HG02610 (cell line): Measurements from ENCODE around the gene C1orf232.

Experiments used
- ATAC-seq: cut with Tn5 transposase; IDR thresholded peaks from one replicate; pipeline ENCODE4 v1.9.1; 2021; ENCODE audit warnings: mild to moderate bottlenecking, moderate library complexity; ENCODE audit not compliant: unreplicated experiment

Gene C1orf232

GRCh38 chr1:26168410-26169197, at the start of gene C1orf232:
Gene C1orf232 (minus strand): TSS chr1:26168963. CDS start chr1:26168499, 464 bp downstream.
- no peak for ATAC-seq

GRCh38 chr1:26215246-26215645, 46.5 kb upstream of the C1orf232 start:
- no peak for ATAC-seq

- ATAC-seq, result no peak
Measured at GRCh38 chr1:26213335-26213905, 44.7 kb upstream of the C1orf232 start.

- no peak for ATAC-seq
Measured at GRCh38 chr1:26212726-26213125, 44.0 kb upstream of the C1orf232 start.

GRCh38 chr1:26210147-26210870, 41.5 kb upstream of the C1orf232 start:
- ATAC-seq, result no peak

DNA sequence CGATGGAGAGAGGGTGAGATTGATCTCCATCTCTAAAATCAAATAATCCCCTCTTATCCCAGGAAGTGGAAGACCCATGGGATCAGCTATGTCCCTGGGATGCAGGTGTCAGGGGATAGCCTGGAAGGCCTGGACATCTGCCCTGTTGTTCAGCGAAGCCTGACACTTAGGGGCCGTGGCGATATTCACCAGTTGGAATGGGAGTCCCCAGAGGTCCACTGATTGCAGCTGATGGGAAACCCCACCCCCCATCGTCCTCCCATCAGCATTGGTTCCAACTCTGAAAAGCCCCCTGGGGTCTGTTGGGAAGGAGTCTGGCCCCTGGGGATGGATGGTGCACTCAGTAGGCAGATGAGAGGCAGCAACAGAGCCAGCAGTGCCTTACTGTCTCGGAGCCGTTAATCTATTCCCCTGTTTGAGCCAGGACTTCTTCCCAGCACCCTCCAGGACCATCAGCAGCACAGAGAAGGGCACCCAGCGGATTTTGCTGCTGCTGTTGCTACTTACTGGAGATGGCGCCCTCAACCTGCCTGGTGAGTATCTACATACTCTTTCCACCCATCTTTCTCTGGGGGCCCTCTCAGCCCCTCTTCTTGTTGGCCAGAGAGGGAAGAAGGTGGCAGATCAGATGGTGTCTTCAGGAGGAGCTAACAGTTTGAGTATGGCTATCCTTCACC, 35.0 kb upstream of the C1orf232 start:
- no peak for ATAC-seq

- ATAC-seq, result no peak
Measured at GRCh38 chr1:26200413-26200812, 31.6 kb upstream of the C1orf232 start.

- ATAC-seq, result no peak
Measured at GRCh38 chr1:26197813-26198212, 29.1 kb upstream of the C1orf232 start.

DNA sequence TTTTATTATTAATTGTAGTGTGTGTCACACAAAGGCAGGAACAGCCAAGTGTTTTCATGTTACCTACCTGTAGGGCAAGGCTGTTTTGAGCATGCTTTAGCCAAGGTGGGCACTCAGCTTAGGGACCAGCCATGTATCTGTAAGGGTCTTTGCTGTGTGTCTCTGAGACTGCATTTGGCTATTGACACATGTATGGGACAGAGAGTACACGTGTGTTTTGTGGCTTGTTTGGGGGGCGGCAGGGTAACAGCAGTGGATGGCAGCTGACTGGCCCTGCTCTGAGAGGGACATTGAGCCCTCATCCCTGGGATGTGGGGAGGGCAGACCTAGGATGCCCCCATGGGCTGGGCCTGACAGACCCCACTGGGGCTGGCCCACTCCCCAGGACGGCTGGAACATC, 28.5 kb upstream of the C1orf232 start:
- ATAC-seq, result no peak

DNA sequence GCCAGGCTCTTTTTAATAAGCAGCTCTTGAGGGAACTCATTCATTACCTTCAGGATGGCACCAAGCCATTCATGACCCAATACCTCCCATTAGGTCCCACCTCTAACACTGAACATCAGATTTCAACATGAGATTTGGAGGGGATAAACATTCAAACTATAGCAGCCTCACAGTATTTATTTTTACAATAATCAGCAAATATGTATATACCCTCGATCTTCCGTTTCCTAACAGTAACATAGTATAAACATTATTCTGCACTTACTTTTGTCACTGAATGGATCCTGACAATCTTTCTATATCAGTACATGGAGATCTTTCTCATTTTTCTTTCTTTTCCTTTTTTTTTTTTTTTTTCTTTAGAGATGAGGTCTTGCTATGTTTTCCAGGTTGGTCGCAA, 27.0 kb upstream of the C1orf232 start:
- no peak for ATAC-seq

- no peak for ATAC-seq
Measured at GRCh38 chr1:26191739-26192138, 23.0 kb upstream of the C1orf232 start.

DNA sequence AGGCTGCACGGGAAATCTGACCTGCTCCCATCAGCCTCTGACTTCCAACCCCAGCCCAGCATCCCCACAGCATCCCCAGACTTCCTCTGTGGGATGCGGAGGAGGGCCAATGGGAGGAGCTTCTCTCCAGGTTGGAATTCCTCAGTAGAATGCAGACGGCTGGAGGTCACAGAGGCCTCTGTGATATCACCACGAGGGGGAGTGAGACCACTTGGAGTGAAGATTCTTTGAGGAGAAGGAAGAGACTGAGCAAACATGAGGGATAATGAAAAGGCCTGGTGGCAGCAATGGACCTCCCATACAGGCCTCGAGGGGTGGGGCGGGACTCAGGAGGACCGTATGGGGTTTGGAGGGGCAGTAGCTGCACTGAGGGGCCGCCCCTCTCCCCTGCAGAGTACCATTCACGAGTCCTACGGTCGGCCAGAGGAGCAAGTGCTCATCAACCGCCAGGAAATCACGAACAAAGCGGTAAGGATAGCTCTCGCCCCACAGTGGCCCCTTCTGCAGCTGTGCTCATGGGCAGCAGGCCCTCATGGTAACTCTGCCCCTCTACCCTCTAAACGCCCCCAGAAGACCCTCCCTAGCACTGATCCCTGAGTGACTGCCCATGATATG, 21.7 kb upstream of the C1orf232 start, which contains the start of gene CATSPER4:
CATSPER4 (plus strand) TSS at position 230 of the 615 bp plus-strand sequence; CDS start at position 256, 26 bp downstream.
- no peak for ATAC-seq

GRCh38 chr1:26189751-26190275, 21.1 kb upstream of the C1orf232 start:
- no peak for ATAC-seq

DNA sequence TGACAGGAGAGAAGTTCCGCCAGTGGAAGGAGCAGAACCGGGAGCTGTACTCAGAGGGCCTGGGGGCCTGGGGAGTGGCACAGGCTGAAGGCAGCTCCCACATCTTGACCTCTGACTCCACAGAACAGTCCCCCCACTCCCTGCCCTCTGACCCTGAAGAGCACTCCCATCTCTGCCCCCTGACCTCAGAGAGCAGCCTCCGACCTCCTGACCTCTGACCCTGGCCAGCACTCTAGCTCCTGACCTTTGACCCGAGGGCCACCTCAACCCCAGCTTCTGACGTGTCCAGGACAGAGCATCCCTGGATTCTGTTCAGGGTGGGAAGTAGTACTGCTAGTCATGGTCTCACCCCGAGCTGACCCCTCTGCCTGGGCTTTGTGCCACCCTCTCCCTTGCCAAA, 20.6 kb upstream of the C1orf232 start:
- ATAC-seq, result no peak

GRCh38 chr1:26188477-26188876, 19.7 kb upstream of the C1orf232 start:
- no peak for ATAC-seq

- no peak for ATAC-seq
Measured at GRCh38 chr1:26187882-26188281, 19.1 kb upstream of the C1orf232 start.

DNA sequence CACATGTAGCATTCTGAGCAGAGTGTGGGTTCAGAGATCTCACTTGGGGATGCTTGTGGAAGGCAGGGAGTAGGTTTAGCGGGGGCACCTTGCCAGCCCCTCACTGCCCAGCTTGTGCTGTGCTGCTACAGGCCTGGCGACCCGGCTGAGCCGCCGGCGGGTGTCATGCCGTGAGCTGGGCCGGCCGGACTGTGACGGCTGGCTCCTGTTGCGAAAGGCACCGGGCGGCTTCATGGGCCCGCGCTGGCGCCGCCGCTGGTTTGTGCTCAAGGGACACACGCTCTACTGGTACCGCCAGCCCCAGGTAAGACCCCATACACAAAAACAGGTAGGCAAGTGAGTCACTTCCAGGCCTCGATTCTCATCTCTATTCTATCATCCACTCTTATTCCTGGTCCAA, 16.1 kb upstream of the C1orf232 start:
- no peak for ATAC-seq

DNA sequence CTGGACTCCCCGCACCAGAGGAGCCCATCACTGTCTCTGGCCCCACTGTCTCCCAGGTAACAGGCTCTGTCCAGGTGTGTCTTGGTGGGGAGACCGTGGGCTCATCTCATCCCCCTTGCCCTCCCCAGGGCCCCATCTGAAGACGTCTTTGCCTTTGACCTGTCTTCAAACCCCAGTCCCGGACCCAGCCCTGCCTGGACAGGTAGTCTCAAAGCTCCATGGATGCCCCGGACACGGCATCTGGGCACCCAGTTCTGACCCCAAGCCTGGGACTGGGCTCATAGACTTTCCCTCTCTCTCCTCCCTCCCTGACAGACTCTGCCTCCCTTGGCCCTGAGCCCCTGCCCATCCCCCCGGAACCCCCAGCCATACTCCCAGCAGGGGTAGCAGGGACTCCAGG, 15.3 kb upstream of the C1orf232 start:
- ATAC-seq, result no peak

DNA sequence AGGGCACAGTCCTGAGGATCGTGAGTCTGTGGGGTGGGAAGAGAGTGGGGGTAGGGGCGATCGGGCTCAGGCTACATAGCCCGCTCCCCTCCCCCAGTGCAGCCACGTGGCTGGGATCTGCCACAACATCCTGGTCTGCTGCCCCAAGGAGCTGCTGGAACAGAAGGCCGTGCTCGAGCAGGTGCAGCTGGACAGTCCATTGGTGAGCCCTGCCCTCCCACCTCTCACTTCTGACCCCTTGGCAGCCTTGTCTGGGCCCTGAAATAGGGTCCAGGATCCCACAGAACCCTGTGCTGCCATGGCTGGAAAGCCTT, 13.6 kb upstream of the C1orf232 start:
- ATAC-seq, result no peak

DNA sequence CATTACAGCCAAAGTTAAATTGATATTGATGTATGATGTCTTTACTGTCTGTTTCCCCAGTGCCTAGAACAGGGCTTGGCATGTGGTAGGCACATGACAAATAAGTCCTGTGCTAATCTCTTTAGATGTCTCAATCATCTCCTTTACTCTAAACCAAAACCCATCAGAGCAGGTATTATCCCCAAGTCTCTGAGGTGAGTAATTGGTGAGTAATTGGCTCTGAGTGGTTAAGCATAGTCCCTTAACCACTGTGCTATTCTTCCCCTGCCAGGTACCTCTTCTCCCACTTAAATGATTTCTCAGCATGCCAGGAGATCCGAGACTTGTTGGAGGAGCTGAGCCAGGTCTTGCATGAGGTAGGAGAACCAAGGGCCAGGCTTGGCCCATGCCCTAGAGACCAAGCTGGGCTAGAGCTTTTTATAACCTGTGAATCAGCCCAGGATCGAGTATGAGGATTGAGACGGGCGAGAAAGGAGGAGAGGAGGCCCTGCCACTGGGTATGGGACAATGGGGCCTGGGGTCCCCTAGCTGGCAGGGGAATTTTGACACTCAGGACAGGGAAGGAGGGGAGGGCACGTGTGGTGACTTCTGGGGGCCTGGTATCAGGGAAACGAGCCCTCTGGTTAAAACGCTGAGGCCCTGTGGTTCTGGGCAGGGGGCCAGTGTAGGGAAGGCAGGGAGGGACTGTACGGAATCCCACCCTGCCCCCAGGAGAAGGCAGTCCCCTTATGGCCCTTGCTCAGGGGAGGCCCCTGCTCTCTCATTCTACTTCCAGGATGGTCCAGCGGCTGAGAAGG, 13.0 kb upstream of the C1orf232 start:
- ATAC-seq, result no peak
